Measurements from ENCODE around the gene PRRT4.

DNA sequence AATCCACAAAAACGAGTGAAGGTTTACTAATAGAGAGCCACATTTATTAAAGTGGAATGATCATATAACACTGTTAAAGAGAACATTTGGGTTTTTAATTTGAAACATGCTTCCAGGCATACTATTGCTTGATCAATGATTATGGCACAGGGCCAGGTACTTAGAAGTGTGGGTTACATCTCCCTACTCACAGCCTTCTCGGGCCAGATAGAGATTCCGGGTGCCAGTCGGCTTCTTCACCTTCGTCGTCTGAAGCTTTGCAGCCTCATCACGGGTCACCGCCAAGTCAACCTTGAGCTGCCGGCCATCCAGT is 37.2 kb downstream of the PRRT4 start:
- TF ChIP-seq, protein P1, sequence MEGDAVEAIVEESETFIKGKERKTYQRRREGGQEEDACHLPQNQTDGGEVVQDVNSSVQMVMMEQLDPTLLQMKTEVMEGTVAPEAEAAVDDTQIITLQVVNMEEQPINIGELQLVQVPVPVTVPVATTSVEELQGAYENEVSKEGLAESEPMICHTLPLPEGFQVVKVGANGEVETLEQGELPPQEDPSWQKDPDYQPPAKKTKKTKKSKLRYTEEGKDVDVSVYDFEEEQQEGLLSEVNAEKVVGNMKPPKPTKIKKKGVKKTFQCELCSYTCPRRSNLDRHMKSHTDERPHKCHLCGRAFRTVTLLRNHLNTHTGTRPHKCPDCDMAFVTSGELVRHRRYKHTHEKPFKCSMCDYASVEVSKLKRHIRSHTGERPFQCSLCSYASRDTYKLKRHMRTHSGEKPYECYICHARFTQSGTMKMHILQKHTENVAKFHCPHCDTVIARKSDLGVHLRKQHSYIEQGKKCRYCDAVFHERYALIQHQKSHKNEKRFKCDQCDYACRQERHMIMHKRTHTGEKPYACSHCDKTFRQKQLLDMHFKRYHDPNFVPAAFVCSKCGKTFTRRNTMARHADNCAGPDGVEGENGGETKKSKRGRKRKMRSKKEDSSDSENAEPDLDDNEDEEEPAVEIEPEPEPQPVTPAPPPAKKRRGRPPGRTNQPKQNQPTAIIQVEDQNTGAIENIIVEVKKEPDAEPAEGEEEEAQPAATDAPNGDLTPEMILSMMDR (IDR thresholded peaks at IDR 0.05; ENCODE audit: insufficient read depth, low read length): no peak
- TF ChIP-seq POLR2AphosphoS5 (IDR thresholded peaks at IDR 0.05; ENCODE audit: low read depth) (no peak), GABPA (IDR thresholded peaks at IDR 0.05; ENCODE audit: low read depth) (no peak), SPI1 (IDR thresholded peaks at IDR 0.05; ENCODE audit: borderline replicate concordance, low read depth) (no peak)
- TF ChIP-seq, protein P2, sequence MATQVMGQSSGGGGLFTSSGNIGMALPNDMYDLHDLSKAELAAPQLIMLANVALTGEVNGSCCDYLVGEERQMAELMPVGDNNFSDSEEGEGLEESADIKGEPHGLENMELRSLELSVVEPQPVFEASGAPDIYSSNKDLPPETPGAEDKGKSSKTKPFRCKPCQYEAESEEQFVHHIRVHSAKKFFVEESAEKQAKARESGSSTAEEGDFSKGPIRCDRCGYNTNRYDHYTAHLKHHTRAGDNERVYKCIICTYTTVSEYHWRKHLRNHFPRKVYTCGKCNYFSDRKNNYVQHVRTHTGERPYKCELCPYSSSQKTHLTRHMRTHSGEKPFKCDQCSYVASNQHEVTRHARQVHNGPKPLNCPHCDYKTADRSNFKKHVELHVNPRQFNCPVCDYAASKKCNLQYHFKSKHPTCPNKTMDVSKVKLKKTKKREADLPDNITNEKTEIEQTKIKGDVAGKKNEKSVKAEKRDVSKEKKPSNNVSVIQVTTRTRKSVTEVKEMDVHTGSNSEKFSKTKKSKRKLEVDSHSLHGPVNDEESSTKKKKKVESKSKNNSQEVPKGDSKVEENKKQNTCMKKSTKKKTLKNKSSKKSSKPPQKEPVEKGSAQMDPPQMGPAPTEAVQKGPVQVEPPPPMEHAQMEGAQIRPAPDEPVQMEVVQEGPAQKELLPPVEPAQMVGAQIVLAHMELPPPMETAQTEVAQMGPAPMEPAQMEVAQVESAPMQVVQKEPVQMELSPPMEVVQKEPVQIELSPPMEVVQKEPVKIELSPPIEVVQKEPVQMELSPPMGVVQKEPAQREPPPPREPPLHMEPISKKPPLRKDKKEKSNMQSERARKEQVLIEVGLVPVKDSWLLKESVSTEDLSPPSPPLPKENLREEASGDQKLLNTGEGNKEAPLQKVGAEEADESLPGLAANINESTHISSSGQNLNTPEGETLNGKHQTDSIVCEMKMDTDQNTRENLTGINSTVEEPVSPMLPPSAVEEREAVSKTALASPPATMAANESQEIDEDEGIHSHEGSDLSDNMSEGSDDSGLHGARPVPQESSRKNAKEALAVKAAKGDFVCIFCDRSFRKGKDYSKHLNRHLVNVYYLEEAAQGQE (IDR thresholded peaks at IDR 0.05; ENCODE audit: insufficient replicate concordance, low read depth): no peak
